Activated CD4-positive, alpha-beta T cell treated with anti-CD3 and anti-CD28 coated beads, Interleukin-2, Interleukin-4, amounts not matched to agents 100 ng/mL and 50 ng/mL, durations not matched to agents 16 hours and 8 hours (primary cell): ENCODE data around the gene MAP7D1.

Source experiments
- DNase-seq: peaks from one replicate; pipeline ENCODE4 v3.0.0-alpha.2; 2020; ENCODE audit warnings: low spot score

MAP7D1 gene

GRCh38 chr1:36155408-36156328 lies at the start of gene MAP7D1:
Gene MAP7D1 (plus strand): TSS chr1:36156160. CDS start chr1:36156418, 258 bp downstream.
- peak; percentile 80 for DNase-seq

- no peak for DNase-seq
Measured at GRCh38 chr1:36106269-36106668, 49.7 kb upstream of the MAP7D1 start.

DNA sequence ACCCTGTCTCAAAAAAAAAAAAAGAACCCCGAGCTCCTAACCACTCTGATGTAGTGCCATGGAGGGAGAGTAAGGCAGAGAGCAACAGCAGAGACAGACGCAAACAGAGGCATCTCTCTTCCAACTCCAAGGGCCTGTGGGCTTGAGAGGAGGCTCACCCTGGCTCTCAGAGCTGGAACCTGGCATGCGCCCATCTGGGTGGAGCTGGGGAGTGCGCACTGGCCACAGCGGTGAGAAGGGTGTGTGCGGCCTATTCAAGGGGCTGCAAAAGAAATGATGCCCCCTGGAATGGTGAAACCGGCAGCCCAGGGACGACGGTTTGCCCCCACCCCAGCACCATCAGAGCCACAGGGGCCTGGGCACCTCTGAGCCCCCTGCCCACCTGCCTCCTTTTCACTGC lies 48.6 kb upstream of the MAP7D1 start:
- no peak for DNase-seq

GRCh38 chr1:36108314-36108713 lies 47.6 kb upstream of the MAP7D1 start:
- DNase-seq, result no peak

DNA sequence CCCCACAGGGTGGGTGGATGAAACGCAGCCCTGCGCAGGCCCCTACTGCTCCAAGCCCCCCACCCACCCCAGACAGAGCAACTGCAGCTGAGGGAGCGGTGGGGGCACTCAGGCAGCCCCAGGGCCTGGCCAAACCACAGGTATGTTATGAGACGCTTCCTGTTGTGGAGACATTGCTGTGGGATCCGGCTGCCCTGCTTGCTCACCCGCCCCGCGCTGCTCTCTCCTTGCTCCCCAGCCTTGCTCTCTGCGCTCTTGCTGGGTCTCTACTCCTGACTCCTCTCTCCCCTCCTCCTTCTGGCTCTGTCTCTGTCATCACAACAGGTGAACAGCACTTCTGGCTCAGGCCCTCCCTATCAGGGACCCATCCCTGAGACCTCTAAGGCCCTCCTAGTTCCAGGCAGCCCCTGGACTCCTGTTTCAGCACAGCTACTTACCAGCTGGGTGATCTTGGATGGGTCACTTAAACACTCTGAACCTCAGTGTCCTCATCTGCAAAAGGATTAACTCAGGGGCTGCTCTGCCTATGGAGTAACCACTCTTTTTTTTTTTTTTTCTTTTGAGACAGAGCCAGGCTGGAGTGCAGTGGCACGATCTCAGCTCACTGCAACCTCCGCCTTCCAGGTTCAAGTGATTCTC lies 46.8 kb upstream of the MAP7D1 start:
- peak; percentile 21 for DNase-seq

GRCh38 chr1:36111151-36111550 lies 44.8 kb upstream of the MAP7D1 start:
- DNase-seq, result no peak

- DNase-seq, result no peak
Measured at GRCh38 chr1:36112823-36113222, 43.1 kb upstream of the MAP7D1 start.

DNA sequence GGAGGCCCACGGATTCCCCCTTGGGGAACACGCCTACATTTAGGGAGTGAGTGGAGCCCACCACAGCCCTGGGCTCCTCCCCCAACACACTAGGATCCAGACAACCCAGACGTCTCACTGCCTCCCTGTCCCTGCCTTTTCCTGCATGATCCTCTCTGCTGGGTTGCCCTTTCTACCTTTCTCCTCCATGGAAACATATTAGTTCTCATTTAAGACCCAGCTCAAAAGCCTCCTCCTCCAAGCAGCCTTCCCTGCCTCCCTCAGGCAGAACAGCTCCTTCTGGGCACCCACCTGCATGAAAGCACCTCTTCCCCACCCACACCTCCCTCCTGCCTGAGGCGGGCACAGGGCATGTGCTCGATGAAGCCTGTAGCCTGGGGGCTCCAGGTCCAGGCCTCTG lies 41.6 kb upstream of the MAP7D1 start:
- no peak for DNase-seq

DNA sequence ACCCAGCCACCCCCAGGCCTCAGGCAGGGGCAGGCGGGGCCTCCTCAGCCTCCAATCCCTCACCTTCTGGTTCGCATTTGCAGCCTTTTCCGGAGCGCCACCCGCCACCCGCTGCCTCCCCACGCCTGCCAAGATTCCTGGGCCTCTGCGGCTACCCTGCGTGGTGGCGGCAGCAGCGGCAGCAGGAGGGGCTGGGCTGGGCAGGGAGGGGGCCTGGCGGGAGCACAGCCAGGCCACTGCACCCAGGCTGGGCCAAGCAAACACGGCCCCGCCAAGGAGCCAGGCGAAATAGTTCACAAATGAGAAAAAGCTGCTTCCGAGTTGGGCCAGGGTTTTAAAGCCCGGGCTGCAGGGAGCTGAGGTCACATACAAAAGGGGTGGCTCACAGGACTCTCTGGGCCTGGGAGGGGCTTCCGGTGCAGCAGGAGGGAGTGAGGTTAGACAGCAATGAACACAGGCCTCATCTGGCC lies 40.7 kb upstream of the MAP7D1 start:
- DNase-seq, result no peak

DNA sequence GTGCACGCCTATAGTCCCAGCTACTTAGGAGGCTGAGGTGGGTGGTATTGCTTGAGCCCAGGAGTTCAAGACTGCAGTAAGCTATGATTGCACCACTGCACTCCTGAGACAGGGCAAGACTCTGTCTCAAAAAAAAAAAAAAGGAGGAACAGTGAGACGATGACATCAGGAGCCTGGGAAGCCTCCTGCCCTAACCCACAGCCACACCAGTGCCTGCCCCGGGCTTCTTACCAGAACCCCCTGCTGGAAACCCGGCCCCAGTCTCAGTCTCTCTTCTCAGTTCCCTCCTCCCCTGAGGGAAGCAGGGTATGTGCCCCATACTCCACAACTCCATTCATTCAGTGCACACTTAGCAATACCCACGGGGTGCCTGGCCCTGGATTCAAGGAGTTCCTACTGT lies 40.0 kb upstream of the MAP7D1 start:
- no peak for DNase-seq

- no peak for DNase-seq
Measured at GRCh38 chr1:36116901-36117300, 39.1 kb upstream of the MAP7D1 start.

GRCh38 chr1:36118447-36119204 lies 37.3 kb upstream of the MAP7D1 start:
- DNase-seq, result no peak

DNA sequence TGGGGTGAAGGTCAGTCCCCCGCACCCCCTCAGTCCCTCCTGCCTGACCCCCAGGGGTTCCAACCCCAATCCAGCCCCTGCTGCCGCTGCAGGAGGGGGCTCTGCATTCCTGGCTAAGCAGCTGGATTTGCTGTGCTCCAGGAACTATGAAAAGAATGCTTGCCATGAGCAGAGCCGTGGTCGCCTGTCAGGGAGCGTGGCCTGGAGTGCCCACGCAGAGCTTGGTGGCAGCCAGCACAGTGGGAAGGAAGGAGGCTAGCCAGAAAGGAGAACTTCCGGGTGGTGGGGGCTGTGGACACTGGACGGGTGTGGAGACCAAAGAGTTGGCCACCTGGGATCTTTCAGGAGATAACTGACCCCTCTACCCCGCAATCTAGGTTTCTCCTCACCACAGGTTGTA lies 36.5 kb upstream of the MAP7D1 start:
- no peak for DNase-seq

GRCh38 chr1:36122062-36123030 lies 33.6 kb upstream of the MAP7D1 start:
- no peak for DNase-seq

- DNase-seq, result no peak
Measured at GRCh38 chr1:36123356-36123755, 32.6 kb upstream of the MAP7D1 start.

DNA sequence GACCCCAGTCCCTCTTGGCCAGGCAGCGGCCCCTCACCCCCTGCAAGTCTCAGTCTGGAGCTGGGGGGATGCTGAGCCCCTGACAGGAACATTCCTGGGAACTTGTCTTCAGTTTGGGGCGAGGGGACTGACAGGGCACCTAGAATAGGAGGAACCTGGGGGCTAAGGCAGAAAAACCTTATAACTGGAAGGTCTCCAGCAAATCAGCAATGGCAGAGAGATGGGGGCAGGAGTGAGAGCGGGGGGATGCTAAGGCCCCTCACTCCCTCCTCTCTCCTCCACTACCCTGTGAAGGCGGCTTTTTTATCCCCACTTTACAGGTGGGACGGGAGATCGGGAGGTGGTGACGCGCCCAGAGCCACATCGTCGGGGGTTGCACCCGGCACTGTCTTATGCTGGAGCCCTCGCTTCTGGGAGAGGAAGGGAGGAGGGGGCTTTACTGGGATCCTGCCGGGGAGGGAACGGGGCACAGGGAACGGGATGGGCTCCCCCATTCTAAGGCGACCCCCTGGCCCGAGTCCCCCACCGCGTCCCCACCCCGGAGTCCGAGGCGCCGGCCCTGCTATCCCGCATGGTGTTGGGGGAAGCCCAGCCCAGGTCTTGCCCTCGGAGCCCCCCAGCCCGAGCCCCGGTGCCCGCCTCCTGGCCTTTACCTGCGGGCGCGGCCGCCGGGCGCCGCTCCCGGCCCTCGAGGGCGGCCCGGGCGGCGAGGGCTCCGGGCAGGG lies 31.4 kb upstream of the MAP7D1 start:
- no peak for DNase-seq

DNA sequence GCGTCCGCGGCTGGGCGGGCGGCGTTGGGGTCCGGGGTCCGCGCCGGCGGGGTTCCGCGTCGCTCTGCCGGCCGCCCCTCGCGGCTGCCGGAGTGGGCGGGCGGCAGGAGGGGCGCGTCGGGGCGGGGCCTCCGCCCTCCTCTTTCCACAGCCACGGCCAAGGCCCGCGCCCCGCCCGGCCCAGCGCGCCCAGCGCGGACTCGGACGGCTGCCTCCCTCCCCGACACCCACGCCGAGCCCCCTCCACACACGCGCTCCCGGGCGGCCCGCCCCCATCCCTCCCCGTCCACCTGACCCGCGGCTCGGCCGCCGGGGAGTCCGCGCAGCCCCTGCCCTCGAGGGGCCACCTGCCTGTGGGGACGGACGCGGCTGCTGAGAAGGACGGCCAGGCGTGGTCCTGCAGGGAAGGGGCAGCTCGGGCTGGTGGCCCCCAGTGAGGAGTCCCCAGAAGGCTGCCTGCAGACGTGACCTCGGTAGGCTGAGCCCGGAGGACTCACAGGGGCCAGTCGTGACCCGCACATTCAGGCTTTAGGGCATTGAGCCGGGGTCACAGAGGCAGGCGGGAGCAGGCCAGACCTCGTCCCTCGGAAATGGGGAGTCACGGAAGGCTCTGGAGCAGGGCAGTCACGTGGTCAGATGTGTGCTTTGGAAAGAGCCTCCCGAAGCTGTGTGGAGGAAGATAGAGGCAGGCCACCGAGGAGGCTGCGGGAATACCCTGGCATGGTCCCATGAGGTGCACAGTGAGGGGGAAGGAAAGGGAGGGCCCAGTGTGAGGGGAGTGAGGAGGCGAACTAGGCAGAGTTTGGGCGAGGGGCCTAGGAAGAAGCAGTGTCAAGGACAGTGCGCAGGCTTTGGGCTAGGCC lies 30.6 kb upstream of the MAP7D1 start, which contains the start of gene COL8A2:
COL8A2 (minus strand) TSS at position 94 of the 863 bp plus-strand sequence. CDS start 24,980 bp downstream, outside the sequence.
- no peak for DNase-seq

- DNase-seq, result no peak
Measured at GRCh38 chr1:36126005-36126716, 29.8 kb upstream of the MAP7D1 start.
